Smooth muscle cell (in vitro differentiated cells): ENCODE measurements around the gene CTCF. TPM values are rescaled to one million over a fixed set of nuclear protein-coding genes. Genes with fewer than 3 reads are reported as not detected.

Source experiments
- DNase-seq: peaks from one replicate; lab custom pipeline; 2025; ENCODE audit not compliant: unreplicated experiment; lab: John Stamatoyannopoulos, UW
- H2AFZ ChIP-seq: fragments of 200-600 bp; sonication (generic); 2 replicates; pipeline ENCODE4 v1.6.0; 2016; ENCODE audit warnings: antibody characterized with exemption, low read depth, mild to moderate bottlenecking
- H3F3A ChIP-seq: fragments of 200-600 bp; sonication (generic); 2 replicates; pipeline ENCODE4 v1.6.0; 2017; ENCODE audit warnings: antibody characterized with exemption, low read depth
- H3K27ac ChIP-seq: fragments of 200-600 bp; sonication (generic); 2 replicates; pipeline ENCODE4 v1.5.1; 2016; ENCODE audit warnings: low read depth, mild to moderate bottlenecking
- H3K27me3 ChIP-seq: fragments of 200-600 bp; sonication (generic); 2 replicates; pipeline ENCODE4 v1.6.1; 2016; ENCODE audit warnings: low read depth, mild to moderate bottlenecking
- H3K36me3 ChIP-seq: fragments of 200-600 bp; sonication (generic); 2 replicates; pipeline ENCODE4 v1.5.1; 2016; ENCODE audit warnings: low read depth
- H3K4me1 ChIP-seq: fragments of 200-600 bp; sonication (generic); 2 replicates; pipeline ENCODE4 v1.5.1; 2016; ENCODE audit warnings: low read depth
- H3K4me2 ChIP-seq: fragments of 200-600 bp; sonication (generic); 2 replicates; pipeline ENCODE4 v1.6.0; 2016; ENCODE audit warnings: mild to moderate bottlenecking
- H3K4me3 ChIP-seq: fragments of 200-600 bp; sonication (generic); 2 replicates; pipeline ENCODE4 v1.5.1; 2016; ENCODE audit warnings: mild to moderate bottlenecking
- H3K79me2 ChIP-seq: fragments of 200-600 bp; sonication (generic); 2 replicates; pipeline ENCODE4 v1.6.0; 2016; ENCODE audit warnings: low read depth, mild to moderate bottlenecking
- H3K9ac ChIP-seq: fragments of 200-600 bp; sonication (generic); 2 replicates; pipeline ENCODE4 v1.6.0; 2016; ENCODE audit warnings: low read depth
- H3K9me3 ChIP-seq: fragments of 200-600 bp; sonication (generic); replicated peaks from 2 replicates; pipeline ENCODE4 v1.5.1; 2016; ENCODE audit warnings: low read depth
- H4K20me1 ChIP-seq: fragments of 200-600 bp; sonication (generic); 2 replicates; pipeline ENCODE4 v1.6.0; 2016; ENCODE audit warnings: low read depth
- WGBS: methylation state at CpG from one replicate; pipeline ENCODE4 v1.1.7; 2016; ENCODE audit warnings: low lambda C conversion rate; 5-methylcytosine and 5-hydroxymethylcytosine counted together
- polyA plus RNA-seq: library from polyadenylated mRNA; unstranded; fragments of >200 nt; fragmentation: Nextera tagmentation; extraction: Ambion mirVana; gene quantifications from 2 replicates; pipeline ENCODE4 v1.2.1, GENCODE V29; 2016
- total RNA-seq: library from RNA; depleted of rRNA; stranded (reverse); fragments of >200 nt; gene quantifications from 2 replicates; pipeline ENCODE4 v1.2.3, GENCODE V29; 2014
- TF ChIP-seq, protein P1 (sequence below): fragments of 200-600 bp; sonication (generic); IDR thresholded peaks from 2 replicates; pipeline ENCODE4 v1.5.1; 2017; ENCODE audit warnings: borderline replicate concordance, mild to moderate bottlenecking, antibody characterized with exemption; ENCODE audit not compliant: insufficient read depth, poor library complexity, severe bottlenecking

CTCF gene
- total and polyA plus RNA-seq, 2 experiments from 2014 or later, result 28.4 to 32.4 TPM

DNA sequence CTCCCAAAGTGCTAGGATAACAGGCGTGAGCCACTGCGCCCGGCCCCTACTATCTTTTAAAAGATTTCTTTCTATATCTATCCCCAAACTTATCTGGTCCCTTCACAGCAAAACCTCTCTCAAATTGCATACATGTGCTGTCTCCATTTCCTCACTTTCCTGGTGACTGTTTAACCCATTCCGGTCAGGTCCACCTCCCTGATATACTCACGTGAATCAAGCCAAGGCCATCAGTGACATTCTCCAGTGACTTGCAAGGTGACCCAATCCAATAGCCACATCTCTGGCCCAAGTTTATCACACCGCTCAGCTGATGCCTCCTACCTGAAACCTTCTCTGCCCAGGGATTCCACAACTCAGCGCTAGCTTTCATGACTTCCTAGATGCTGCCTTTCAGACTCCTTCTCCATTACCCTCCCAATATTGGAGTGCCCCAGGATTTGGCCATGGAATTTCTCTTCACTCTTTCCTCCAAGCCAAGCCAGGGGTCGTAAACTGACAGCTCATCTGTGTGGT lies 1.4 kb upstream of the CTCF start:
- 90% methylated on average over 8 of the region's 8 CpGs for WGBS
- H3K4me2 ChIP-seq, result peak overlapping the region; percentile 89
- H3K9me3 ChIP-seq, result no peaks in the 10 kb centered on the region
- no peaks in the 10 kb centered on the region for H3K27me3 ChIP-seq
- no peak overlapping the region for H2AFZ ChIP-seq
- H4K20me1 ChIP-seq, result peaks cover 26% of the 10 kb centered on the region
- H3K79me2 ChIP-seq, result peaks cover 41% of the 10 kb centered on the region
- peaks cover 14% of the 10 kb centered on the region for H3K4me1 ChIP-seq
- peaks cover 13% of the 10 kb centered on the region for H3F3A ChIP-seq
- H3K4me3 ChIP-seq, result peak overlapping the region; percentile 96
- H3K9ac ChIP-seq, result peak overlapping the region; percentile 57
- H3K36me3 ChIP-seq, result no peaks in the 10 kb centered on the region
- no peak for DNase-seq
- peak overlapping the region; percentile 99 for H3K27ac ChIP-seq
- TF ChIP-seq, protein P1, sequence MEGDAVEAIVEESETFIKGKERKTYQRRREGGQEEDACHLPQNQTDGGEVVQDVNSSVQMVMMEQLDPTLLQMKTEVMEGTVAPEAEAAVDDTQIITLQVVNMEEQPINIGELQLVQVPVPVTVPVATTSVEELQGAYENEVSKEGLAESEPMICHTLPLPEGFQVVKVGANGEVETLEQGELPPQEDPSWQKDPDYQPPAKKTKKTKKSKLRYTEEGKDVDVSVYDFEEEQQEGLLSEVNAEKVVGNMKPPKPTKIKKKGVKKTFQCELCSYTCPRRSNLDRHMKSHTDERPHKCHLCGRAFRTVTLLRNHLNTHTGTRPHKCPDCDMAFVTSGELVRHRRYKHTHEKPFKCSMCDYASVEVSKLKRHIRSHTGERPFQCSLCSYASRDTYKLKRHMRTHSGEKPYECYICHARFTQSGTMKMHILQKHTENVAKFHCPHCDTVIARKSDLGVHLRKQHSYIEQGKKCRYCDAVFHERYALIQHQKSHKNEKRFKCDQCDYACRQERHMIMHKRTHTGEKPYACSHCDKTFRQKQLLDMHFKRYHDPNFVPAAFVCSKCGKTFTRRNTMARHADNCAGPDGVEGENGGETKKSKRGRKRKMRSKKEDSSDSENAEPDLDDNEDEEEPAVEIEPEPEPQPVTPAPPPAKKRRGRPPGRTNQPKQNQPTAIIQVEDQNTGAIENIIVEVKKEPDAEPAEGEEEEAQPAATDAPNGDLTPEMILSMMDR, result no peak

DNA sequence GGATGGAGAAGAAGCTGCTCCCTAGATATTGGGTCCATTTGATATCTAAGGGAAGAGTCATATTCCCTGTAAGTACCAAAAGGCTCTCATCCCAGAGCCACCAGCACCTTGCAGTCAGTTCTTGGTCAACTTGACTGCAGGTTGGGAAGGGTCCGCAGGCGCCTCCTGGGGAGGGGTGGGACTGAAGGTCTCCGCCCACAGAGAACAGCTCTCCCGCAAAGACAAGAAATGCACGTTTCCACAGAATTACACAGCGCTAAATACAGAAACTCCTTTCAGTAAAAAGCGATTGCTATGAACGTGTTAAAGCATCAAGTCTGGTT lies 864 bp upstream of the CTCF start:
- no peaks in the 10 kb centered on the region for H3K9me3 ChIP-seq
- no peaks in the 10 kb centered on the region for H3K36me3 ChIP-seq
- WGBS, result 4% methylated on average over 8 of the region's 8 CpGs
- peak overlapping the region; percentile 89 for H3K4me2 ChIP-seq
- peak overlapping the region; percentile 57 for H3K9ac ChIP-seq
- peaks cover 31% of the 10 kb centered on the region for H4K20me1 ChIP-seq
- H2AFZ ChIP-seq, result peak overlapping the region; percentile 61
- peaks cover 10% of the 10 kb centered on the region for H3F3A ChIP-seq
- DNase-seq, result no peak
- peaks cover 47% of the 10 kb centered on the region for H3K79me2 ChIP-seq
- no peaks in the 10 kb centered on the region for H3K27me3 ChIP-seq
- H3K27ac ChIP-seq, result peak overlapping the region; percentile 99
- TF ChIP-seq, protein P1, result no peak
- peak overlapping the region; percentile 96 for H3K4me3 ChIP-seq
- peaks cover 14% of the 10 kb centered on the region for H3K4me1 ChIP-seq

DNA sequence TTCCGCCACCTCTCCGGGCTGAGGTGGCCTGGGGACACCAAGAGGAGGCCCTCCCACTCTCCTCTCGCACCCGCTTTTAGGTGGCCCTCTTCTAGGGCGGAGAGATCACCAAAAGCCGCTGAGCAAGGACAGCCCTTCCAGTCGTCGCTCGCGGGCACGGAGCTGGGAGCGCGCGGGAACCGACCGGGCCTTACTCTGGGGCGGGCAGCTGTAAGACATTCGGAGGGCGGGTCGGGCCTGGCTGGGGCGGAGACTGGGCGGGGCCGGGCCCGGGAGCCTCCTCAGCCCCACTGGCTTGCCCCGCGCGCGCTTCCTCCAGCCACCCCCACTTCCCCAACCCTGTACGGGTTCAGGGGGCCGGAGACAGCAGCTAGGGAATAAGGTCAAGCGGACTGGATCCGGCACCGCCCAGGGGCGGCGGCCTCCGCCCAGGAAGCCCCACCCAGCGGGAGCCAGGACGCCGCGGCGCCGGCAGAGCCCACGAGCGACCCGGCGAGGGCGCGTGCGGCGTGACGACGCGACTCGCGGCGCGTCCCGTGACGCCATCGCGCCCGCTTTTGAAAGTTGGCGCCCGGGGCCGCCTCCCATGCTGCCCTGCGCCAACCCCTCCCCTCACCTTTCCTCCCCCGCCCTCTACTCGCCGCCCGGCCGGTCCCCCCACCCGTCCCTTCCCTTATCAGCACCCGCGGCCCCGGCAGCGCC lies 351 bp upstream of the CTCF start:
- peaks cover 10% of the 10 kb centered on the region for H3F3A ChIP-seq
- peak overlapping the region; percentile 96 for H3K4me3 ChIP-seq
- no peaks in the 10 kb centered on the region for H3K27me3 ChIP-seq
- H3K9ac ChIP-seq, result peak overlapping the region; percentile 57
- peak overlapping the region; percentile 99 for H3K27ac ChIP-seq
- H3K36me3 ChIP-seq, result no peaks in the 10 kb centered on the region
- TF ChIP-seq, protein P1, result no peak
- 3% methylated on average over 32 of the region's 76 CpGs for WGBS
- peak overlapping the region; percentile 89 for H3K4me2 ChIP-seq
- H4K20me1 ChIP-seq, result peaks cover 37% of the 10 kb centered on the region
- peaks cover 52% of the 10 kb centered on the region for H3K79me2 ChIP-seq
- H3K4me1 ChIP-seq, result peaks cover 14% of the 10 kb centered on the region
- DNase-seq, result peak; percentile 98
- no peaks in the 10 kb centered on the region for H3K9me3 ChIP-seq
- peak overlapping the region; percentile 61 for H2AFZ ChIP-seq
